NCI-H2196 (cell line): ENCODE measurements around the gene FAM83F.
"Not testable (repeated sequence)": the region's sequence is repeated elsewhere in the genome, so short reads cannot be mapped to it uniquely, and the experiment has no call there.

Experiments
- DNase-seq: peaks from one replicate; lab custom pipeline; 2025; ENCODE audit not compliant: unreplicated experiment; lab: John Stamatoyannopoulos, UW

FAM83F gene

GRCh38 chr22:39994566-39995392, at the start of gene FAM83F:
Gene FAM83F (plus strand): TSS chr22:39994954. CDS start chr22:39995043, 89 bp downstream.
- peak; percentile 76 for DNase-seq

GRCh38 chr22:39946126-39946502, 48.6 kb upstream of the FAM83F start:
- peak; percentile 33 for DNase-seq

GRCh38 chr22:39946503-39947219, 48.1 kb upstream of the FAM83F start:
- DNase-seq, result peak; percentile 93

GRCh38 chr22:39947220-39948216, 47.2 kb upstream of the FAM83F start:
- DNase-seq, result peak; percentile 86

- DNase-seq, result no peak
Observed at GRCh38 chr22:39949964-39950737, 44.6 kb upstream of the FAM83F start.

GRCh38 chr22:39951603-39952293, 43.0 kb upstream of the FAM83F start:
- DNase-seq, result not testable (repeated sequence)

GRCh38 chr22:39952347-39952746, 42.4 kb upstream of the FAM83F start:
- no peak for DNase-seq

GRCh38 chr22:39953101-39953500, 41.7 kb upstream of the FAM83F start:
- no peak for DNase-seq

GRCh38 chr22:39954584-39955055, 40.1 kb upstream of the FAM83F start:
- DNase-seq, result peak; percentile 40

GRCh38 chr22:39955675-39956074, 39.1 kb upstream of the FAM83F start:
- no peak for DNase-seq

GRCh38 chr22:39956932-39957664, 37.7 kb upstream of the FAM83F start:
- DNase-seq, result peak; percentile 62

- DNase-seq, result no peak
Observed at GRCh38 chr22:39958009-39958711, 36.6 kb upstream of the FAM83F start.

GRCh38 chr22:39958949-39959639, 35.7 kb upstream of the FAM83F start:
- no peak for DNase-seq

GRCh38 chr22:39959640-39960447, 34.9 kb upstream of the FAM83F start, which contains the start of gene TMA7B:
Gene TMA7B (plus strand): TSS chr22:39960397. CDS start chr22:39964375, 3,978 bp downstream.
- no peak for DNase-seq

- DNase-seq, result no peak
Observed at GRCh38 chr22:39960791-39961746, 33.7 kb upstream of the FAM83F start.

GRCh38 chr22:39962071-39962470, 32.7 kb upstream of the FAM83F start:
- DNase-seq, result no peak
